ENCODE results near the gene ARHGEF2.
A peak's percentile ranks its signal among the peaks of the same experiment; 100 is the strongest.

The ARHGEF2 gene

GRCh38 chr1:155954645-155955044, 23.7 kb downstream of the ARHGEF2 start:
- H3K36me3 ChIP-seq (ENCODE audit: control insufficient read depth, insufficient read depth, low read length), result peaks cover 98% of the 10 kb centered on the region
- H3K4me1 ChIP-seq (ENCODE audit: control insufficient read depth, insufficient read depth, low read length, poor library complexity, severe bottlenecking), result no peaks in the 10 kb centered on the region
- H3K27ac ChIP-seq (ENCODE audit: low read depth, low read length, severe bottlenecking), result no peak overlapping the region
- WGBS, 2 experiments (ENCODE audit: insufficient coverage in 2 of 2), result 98 to 100% methylated on average over 1 to 3 of the region's 3 CpGs
- no peak overlapping the region for H3K4me3 ChIP-seq (ENCODE audit: extremely low read depth, insufficient read depth, low read length, poor library complexity, severe bottlenecking)
- no peaks in the 10 kb centered on the region for H3K9me3 ChIP-seq (ENCODE audit: control insufficient read depth, low read length)

GRCh38 chr1:155952505-155952890, 25.8 kb downstream of the ARHGEF2 start:
- WGBS, 2 experiments (ENCODE audit: insufficient coverage in 2 of 2), result 97 to 100% methylated on average over 9 to 13 of the region's 13 CpGs
- H3K4me3 ChIP-seq (ENCODE audit: extremely low read depth, insufficient read depth, low read length, poor library complexity, severe bottlenecking), result no peak overlapping the region
- H3K27ac ChIP-seq (ENCODE audit: low read depth, low read length, severe bottlenecking), result no peak overlapping the region
- peaks cover 96% of the 10 kb centered on the region for H3K36me3 ChIP-seq (ENCODE audit: control insufficient read depth, insufficient read depth, low read length)
- no peaks in the 10 kb centered on the region for H3K9me3 ChIP-seq (ENCODE audit: control insufficient read depth, low read length)
- H3K4me1 ChIP-seq (ENCODE audit: control insufficient read depth, insufficient read depth, low read length, poor library complexity, severe bottlenecking), result no peaks in the 10 kb centered on the region

- 96 to 100% methylated on average over 3 of the region's 6 CpGs for WGBS, 2 experiments (ENCODE audit: insufficient coverage in 2 of 2)
- Histone ChIP-seq H3K4me3 (ENCODE audit: extremely low read depth, insufficient read depth, low read length, poor library complexity, severe bottlenecking) (no peak overlapping the region), H3K9me3 (ENCODE audit: control insufficient read depth, low read length) (no peaks in the 10 kb centered on the region), H3K4me1 (ENCODE audit: control insufficient read depth, insufficient read depth, low read length, poor library complexity, severe bottlenecking) (no peaks in the 10 kb centered on the region), H3K36me3 (ENCODE audit: control insufficient read depth, insufficient read depth, low read length) (peaks cover 96% of the 10 kb centered on the region), H3K27ac (ENCODE audit: low read depth, low read length, severe bottlenecking) (no peak overlapping the region)
Measured at GRCh38 chr1:155951753-155952504, 26.4 kb downstream of the ARHGEF2 start.

GRCh38 chr1:155950829-155951228, 27.5 kb downstream of the ARHGEF2 start:
- Histone ChIP-seq H3K27ac (ENCODE audit: low read depth, low read length, severe bottlenecking) (no peak overlapping the region), H3K36me3 (ENCODE audit: control insufficient read depth, insufficient read depth, low read length) (peaks cover 96% of the 10 kb centered on the region), H3K9me3 (ENCODE audit: control insufficient read depth, low read length) (no peaks in the 10 kb centered on the region), H3K4me3 (ENCODE audit: extremely low read depth, insufficient read depth, low read length, poor library complexity, severe bottlenecking) (no peak overlapping the region), H3K4me1 (ENCODE audit: control insufficient read depth, insufficient read depth, low read length, poor library complexity, severe bottlenecking) (peaks cover 5% of the 10 kb centered on the region)
- WGBS, 2 experiments (ENCODE audit: insufficient coverage in 2 of 2), result 95 to 97% methylated on average over 21 to 27 of the region's 27 CpGs

- H3K36me3 ChIP-seq (ENCODE audit: control insufficient read depth, insufficient read depth, low read length), result peaks cover 70% of the 10 kb centered on the region
- no peak overlapping the region for H3K27ac ChIP-seq (ENCODE audit: low read depth, low read length, severe bottlenecking)
- H3K9me3 ChIP-seq (ENCODE audit: control insufficient read depth, low read length), result no peaks in the 10 kb centered on the region
- H3K4me3 ChIP-seq (ENCODE audit: extremely low read depth, insufficient read depth, low read length, poor library complexity, severe bottlenecking), result no peak overlapping the region
- peaks cover 5% of the 10 kb centered on the region for H3K4me1 ChIP-seq (ENCODE audit: control insufficient read depth, insufficient read depth, low read length, poor library complexity, severe bottlenecking)
- WGBS, 2 experiments (ENCODE audit: insufficient coverage in 2 of 2), result 100% methylated on average over 2 to 4 of the region's 8 CpGs
Measured at GRCh38 chr1:155947741-155948140, 30.6 kb downstream of the ARHGEF2 start.

- H3K27ac ChIP-seq (ENCODE audit: low read depth, low read length, severe bottlenecking), result no peak overlapping the region
- no peaks in the 10 kb centered on the region for H3K9me3 ChIP-seq (ENCODE audit: control insufficient read depth, low read length)
- no peak overlapping the region for H3K4me3 ChIP-seq (ENCODE audit: extremely low read depth, insufficient read depth, low read length, poor library complexity, severe bottlenecking)
- peaks cover 66% of the 10 kb centered on the region for H3K36me3 ChIP-seq (ENCODE audit: control insufficient read depth, insufficient read depth, low read length)
- WGBS, 2 experiments (ENCODE audit: insufficient coverage in 2 of 2), result 86 to 93% methylated on average over 3 of the region's 4 CpGs
- H3K4me1 ChIP-seq (ENCODE audit: control insufficient read depth, insufficient read depth, low read length, poor library complexity, severe bottlenecking), result peaks cover 5% of the 10 kb centered on the region
Measured at GRCh38 chr1:155947292-155947691, 31.1 kb downstream of the ARHGEF2 start.

GRCh38 chr1:155946633-155947219, 31.6 kb downstream of the ARHGEF2 start:
- 97 to 100% methylated on average over 3 to 5 of the region's 8 CpGs for whole genome bisulfite sequencing, 2 experiments (ENCODE audit: insufficient coverage in 2 of 2)
- Histone ChIP-seq H3K27ac (ENCODE audit: low read depth, low read length, severe bottlenecking) (peak overlapping the region; percentile 43), H3K9me3 (ENCODE audit: control insufficient read depth, low read length) (no peaks in the 10 kb centered on the region), H3K4me3 (ENCODE audit: extremely low read depth, insufficient read depth, low read length, poor library complexity, severe bottlenecking) (no peak overlapping the region), H3K36me3 (ENCODE audit: control insufficient read depth, insufficient read depth, low read length) (peaks cover 60% of the 10 kb centered on the region), H3K4me1 (ENCODE audit: control insufficient read depth, insufficient read depth, low read length, poor library complexity, severe bottlenecking) (peaks cover 6% of the 10 kb centered on the region)

GRCh38 chr1:155944444-155944799, 33.9 kb downstream of the ARHGEF2 start:
- Histone ChIP-seq H3K4me3 (ENCODE audit: extremely low read depth, insufficient read depth, low read length, poor library complexity, severe bottlenecking) (no peak overlapping the region), H3K9me3 (ENCODE audit: control insufficient read depth, low read length) (no peaks in the 10 kb centered on the region), H3K36me3 (ENCODE audit: control insufficient read depth, insufficient read depth, low read length) (peaks cover 38% of the 10 kb centered on the region), H3K4me1 (ENCODE audit: control insufficient read depth, insufficient read depth, low read length, poor library complexity, severe bottlenecking) (peaks cover 17% of the 10 kb centered on the region), H3K27ac (ENCODE audit: low read depth, low read length, severe bottlenecking) (no peak overlapping the region)
- WGBS, 2 experiments (ENCODE audit: insufficient coverage in 2 of 2), result 75 to 83% methylated on average over 4 to 5 of the region's 6 CpGs

GRCh38 chr1:155942578-155943141, 35.7 kb downstream of the ARHGEF2 start:
- H3K4me3 ChIP-seq (ENCODE audit: extremely low read depth, insufficient read depth, low read length, poor library complexity, severe bottlenecking), result no peak overlapping the region
- peaks cover 23% of the 10 kb centered on the region for H3K36me3 ChIP-seq (ENCODE audit: control insufficient read depth, insufficient read depth, low read length)
- no peaks in the 10 kb centered on the region for H3K9me3 ChIP-seq (ENCODE audit: control insufficient read depth, low read length)
- no peak overlapping the region for H3K27ac ChIP-seq (ENCODE audit: low read depth, low read length, severe bottlenecking)
- WGBS, 2 experiments (ENCODE audit: insufficient coverage in 2 of 2), result 89 to 93% methylated on average over 7 to 10 of the region's 11 CpGs
- H3K4me1 ChIP-seq (ENCODE audit: control insufficient read depth, insufficient read depth, low read length, poor library complexity, severe bottlenecking), result peaks cover 17% of the 10 kb centered on the region

- peaks cover 17% of the 10 kb centered on the region for H3K4me1 ChIP-seq (ENCODE audit: control insufficient read depth, insufficient read depth, low read length, poor library complexity, severe bottlenecking)
- H3K36me3 ChIP-seq (ENCODE audit: control insufficient read depth, insufficient read depth, low read length), result peaks cover 16% of the 10 kb centered on the region
- 94 to 95% methylated on average over 20 to 25 of the region's 29 CpGs for WGBS, 2 experiments (ENCODE audit: insufficient coverage in 2 of 2)
- H3K9me3 ChIP-seq (ENCODE audit: control insufficient read depth, low read length), result no peaks in the 10 kb centered on the region
- no peak overlapping the region for H3K4me3 ChIP-seq (ENCODE audit: extremely low read depth, insufficient read depth, low read length, poor library complexity, severe bottlenecking)
- no peak overlapping the region for H3K27ac ChIP-seq (ENCODE audit: low read depth, low read length, severe bottlenecking)
Measured at GRCh38 chr1:155941845-155942531, 36.4 kb downstream of the ARHGEF2 start.

Data from mesodermal cell (in vitro differentiated cells).